PC-9 (cell line): Measurements from ENCODE around the gene PUS7.
"Not testable (repeated sequence)": the region's sequence is repeated elsewhere in the genome, so short reads cannot be mapped to it uniquely, and the experiment has no call there.

ENCODE experiments used
- CTCF ChIP-seq: fragments of 200-600 bp; sonication (generic); conservative IDR thresholded peaks from 2 replicates; pipeline ENCODE4 v1.6.1; 2017; ENCODE audit warnings: mixed run types, antibody characterized with exemption, mild to moderate bottlenecking, moderate library complexity
- EZH2 ChIP-seq: fragments of 200-600 bp; sonication (generic); IDR thresholded peaks from 2 replicates; pipeline ENCODE4 v1.8.0; 2017; ENCODE audit warnings: antibody characterized with exemption, low read depth

DNA sequence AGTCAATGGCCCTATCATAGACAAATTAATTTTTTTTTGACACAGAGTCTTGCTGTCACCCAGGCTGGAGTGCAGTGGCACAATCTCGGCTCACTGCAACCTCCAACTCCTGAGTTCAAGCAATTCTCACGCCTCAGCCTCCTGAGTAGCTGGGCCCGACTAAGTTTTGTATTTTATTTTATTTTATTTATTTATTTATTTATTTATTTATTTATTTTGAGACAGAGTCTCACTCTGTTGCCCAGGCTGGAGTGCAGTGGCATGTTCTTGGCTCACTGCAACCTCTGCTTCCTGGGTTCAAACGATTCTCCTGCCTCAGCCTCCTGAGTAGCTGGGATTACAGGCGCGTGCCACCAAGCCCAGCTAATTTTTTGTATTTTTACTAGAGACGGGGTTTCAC, 6.5 kb downstream of the PUS7 start:
- not testable (repeated sequence) for TF ChIP-seq CTCF, EZH2
